ENCODE measurements around the gene CBFA2T2.

CBFA2T2 gene

DNA sequence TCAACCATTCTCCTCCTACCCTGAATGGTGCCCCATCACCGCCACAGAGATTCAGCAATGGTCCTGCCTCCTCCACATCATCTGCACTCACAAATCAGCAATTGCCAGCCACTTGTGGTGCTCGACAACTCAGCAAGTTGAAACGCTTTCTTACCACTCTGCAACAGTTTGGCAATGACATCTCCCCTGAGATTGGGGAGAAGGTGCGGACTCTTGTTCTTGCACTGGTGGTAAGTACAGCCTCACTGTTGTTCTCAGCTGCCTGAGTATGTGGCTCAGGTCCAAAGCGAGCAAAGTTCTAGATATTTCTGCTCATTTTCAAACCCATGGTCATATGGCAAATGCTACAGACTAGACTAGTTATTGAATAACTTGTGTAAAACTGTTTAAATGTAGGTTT is 121.2 kb downstream of the CBFA2T2 start:
- no peak overlapping the region for H3K4me3 ChIP-seq (ENCODE audit: low read depth in 1 of 2, low read length in 2 of 2)
- TF ChIP-seq, protein P1, sequence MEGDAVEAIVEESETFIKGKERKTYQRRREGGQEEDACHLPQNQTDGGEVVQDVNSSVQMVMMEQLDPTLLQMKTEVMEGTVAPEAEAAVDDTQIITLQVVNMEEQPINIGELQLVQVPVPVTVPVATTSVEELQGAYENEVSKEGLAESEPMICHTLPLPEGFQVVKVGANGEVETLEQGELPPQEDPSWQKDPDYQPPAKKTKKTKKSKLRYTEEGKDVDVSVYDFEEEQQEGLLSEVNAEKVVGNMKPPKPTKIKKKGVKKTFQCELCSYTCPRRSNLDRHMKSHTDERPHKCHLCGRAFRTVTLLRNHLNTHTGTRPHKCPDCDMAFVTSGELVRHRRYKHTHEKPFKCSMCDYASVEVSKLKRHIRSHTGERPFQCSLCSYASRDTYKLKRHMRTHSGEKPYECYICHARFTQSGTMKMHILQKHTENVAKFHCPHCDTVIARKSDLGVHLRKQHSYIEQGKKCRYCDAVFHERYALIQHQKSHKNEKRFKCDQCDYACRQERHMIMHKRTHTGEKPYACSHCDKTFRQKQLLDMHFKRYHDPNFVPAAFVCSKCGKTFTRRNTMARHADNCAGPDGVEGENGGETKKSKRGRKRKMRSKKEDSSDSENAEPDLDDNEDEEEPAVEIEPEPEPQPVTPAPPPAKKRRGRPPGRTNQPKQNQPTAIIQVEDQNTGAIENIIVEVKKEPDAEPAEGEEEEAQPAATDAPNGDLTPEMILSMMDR (IDR thresholded peaks at IDR 0.05; ENCODE audit: borderline replicate concordance, extremely low read depth, low read length, poor library complexity, severe bottlenecking) = no peak
- TF ChIP-seq EZH2 (IDR thresholded peaks at IDR 0.05; ENCODE audit: borderline replicate concordance, low read depth, low read length, severe bottlenecking) = no peak
- peaks cover 81% of the 10 kb centered on the region for H3K36me3 ChIP-seq (ENCODE audit: insufficient read depth, low read length)
- H3K79me2 ChIP-seq (ENCODE audit: insufficient read depth, low read length) = no peaks in the 10 kb centered on the region
- no peaks in the 10 kb centered on the region for H4K20me1 ChIP-seq (ENCODE audit: insufficient read depth, low read length)
- H3K9me3 ChIP-seq (ENCODE audit: insufficient read depth, low read length, severe bottlenecking) = no peaks in the 10 kb centered on the region
- no peak overlapping the region for H3K27ac ChIP-seq (ENCODE audit: low read length)
- ATAC-seq (ENCODE audit: insufficient read depth, low read depth) (no peak), DNase-seq (no peak)
- H2AFZ ChIP-seq (ENCODE audit: low read depth, low read length) = no peak overlapping the region
- H3K4me1 ChIP-seq (ENCODE audit: insufficient read depth, low read length) = no peaks in the 10 kb centered on the region
- H3K4me2 ChIP-seq (ENCODE audit: insufficient read depth, low read length) = no peak overlapping the region
- H3K27me3 ChIP-seq (ENCODE audit: insufficient read depth, low read length, poor library complexity) = no peaks in the 10 kb centered on the region
- H3K9ac ChIP-seq (ENCODE audit: low read depth, low read length) = no peak overlapping the region

DNA sequence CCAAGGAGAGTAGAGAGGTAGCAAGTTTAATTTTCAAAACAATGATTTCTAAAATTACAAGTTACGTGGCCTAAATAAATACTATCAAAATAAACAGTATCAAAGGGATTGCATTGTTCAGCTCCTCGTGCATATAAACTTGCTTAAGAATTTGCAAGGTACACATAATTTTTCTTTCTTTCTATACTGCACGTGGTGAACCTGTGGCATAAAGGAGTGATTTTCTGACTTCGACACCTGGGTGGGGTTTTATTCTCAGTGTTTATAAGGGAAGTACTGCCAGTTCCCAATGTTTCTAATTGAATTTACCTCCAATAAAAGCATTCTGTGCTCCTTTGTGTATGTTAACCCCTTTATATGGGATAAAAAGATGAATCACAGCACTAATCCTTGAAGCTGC is 122.1 kb downstream of the CBFA2T2 start:
- ATAC-seq (ENCODE audit: insufficient read depth, low read depth) = no peak

DNA sequence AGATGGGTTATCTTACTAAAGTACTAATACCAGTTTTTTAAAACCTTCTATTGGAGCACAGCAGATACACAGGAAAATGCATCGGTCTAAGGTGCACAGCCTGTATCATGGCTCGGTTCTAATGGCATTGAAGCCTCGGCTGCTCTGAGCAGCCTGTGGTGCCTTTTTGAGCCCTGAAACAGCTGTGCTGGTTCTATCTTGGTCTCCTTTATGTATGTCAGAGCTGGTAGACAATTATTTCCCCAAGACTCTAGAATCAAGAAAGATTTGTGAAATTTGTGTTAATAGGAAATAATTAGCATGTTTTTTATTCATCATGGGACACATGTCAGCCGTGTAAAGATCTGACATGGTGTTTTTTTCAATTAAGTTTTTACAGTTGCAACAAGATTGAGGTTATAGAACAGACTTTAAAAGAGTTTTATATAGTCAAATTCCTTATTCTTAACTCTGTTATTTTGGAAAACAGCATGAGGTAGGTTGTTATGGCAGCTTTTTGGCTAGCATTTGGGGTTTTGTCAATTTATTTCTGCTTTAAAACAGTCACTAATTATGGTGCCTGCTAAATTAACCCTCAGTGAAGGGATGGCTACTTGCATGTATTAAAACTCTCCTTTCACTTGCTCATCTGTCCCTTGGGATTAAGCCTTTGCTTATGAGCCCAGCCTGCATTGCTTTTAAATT is 132.0 kb downstream of the CBFA2T2 start:
- no peak overlapping the region for H3K4me2 ChIP-seq (ENCODE audit: insufficient read depth, low read length)
- H4K20me1 ChIP-seq (ENCODE audit: insufficient read depth, low read length) = no peaks in the 10 kb centered on the region
- ATAC-seq (ENCODE audit: insufficient read depth, low read depth) (no peak), DNase-seq (no peak)
- no peaks in the 10 kb centered on the region for H3K9me3 ChIP-seq (ENCODE audit: insufficient read depth, low read length, severe bottlenecking)
- TF ChIP-seq, protein P1 (IDR thresholded peaks at IDR 0.05; ENCODE audit: borderline replicate concordance, extremely low read depth, low read length, poor library complexity, severe bottlenecking) = no peak
- TF ChIP-seq EZH2 (IDR thresholded peaks at IDR 0.05; ENCODE audit: borderline replicate concordance, low read depth, low read length, severe bottlenecking) = no peak
- no peaks in the 10 kb centered on the region for H3K79me2 ChIP-seq (ENCODE audit: insufficient read depth, low read length)
- H3K4me3 ChIP-seq (ENCODE audit: low read depth in 1 of 2, low read length in 2 of 2) = no peak overlapping the region
- H2AFZ ChIP-seq (ENCODE audit: low read depth, low read length) = no peak overlapping the region
- H3K27me3 ChIP-seq (ENCODE audit: insufficient read depth, low read length, poor library complexity) = no peaks in the 10 kb centered on the region
- peaks cover 43% of the 10 kb centered on the region for H3K36me3 ChIP-seq (ENCODE audit: insufficient read depth, low read length)
- H3K27ac ChIP-seq (ENCODE audit: low read length) = no peak overlapping the region
- no peaks in the 10 kb centered on the region for H3K4me1 ChIP-seq (ENCODE audit: insufficient read depth, low read length)
- H3K9ac ChIP-seq (ENCODE audit: low read depth, low read length) = no peak overlapping the region

More for the DNA sequence above, 122.1 kb downstream of the CBFA2T2 start:
- TF ChIP-seq EZH2 (IDR thresholded peaks at IDR 0.05; ENCODE audit: borderline replicate concordance, low read depth, low read length, severe bottlenecking) = no peak
- TF ChIP-seq, protein P1 (IDR thresholded peaks at IDR 0.05; ENCODE audit: borderline replicate concordance, extremely low read depth, low read length, poor library complexity, severe bottlenecking) = no peak
- Histone ChIP-seq H3K4me1 (ENCODE audit: insufficient read depth, low read length) (no peaks in the 10 kb centered on the region), H3K36me3 (ENCODE audit: insufficient read depth, low read length) (peaks cover 84% of the 10 kb centered on the region), H3K27me3 (ENCODE audit: insufficient read depth, low read length, poor library complexity) (no peaks in the 10 kb centered on the region), H3K4me3 (ENCODE audit: low read depth in 1 of 2, low read length in 2 of 2) (no peak overlapping the region), H4K20me1 (ENCODE audit: insufficient read depth, low read length) (no peaks in the 10 kb centered on the region), H3K9me3 (ENCODE audit: insufficient read depth, low read length, severe bottlenecking) (no peaks in the 10 kb centered on the region), H3K27ac (ENCODE audit: low read length) (no peak overlapping the region), H3K79me2 (ENCODE audit: insufficient read depth, low read length) (no peaks in the 10 kb centered on the region), H2AFZ (ENCODE audit: low read depth, low read length) (no peak overlapping the region), H3K9ac (ENCODE audit: low read depth, low read length) (no peak overlapping the region), H3K4me2 (ENCODE audit: insufficient read depth, low read length) (no peak overlapping the region)
- DNase-seq = no peak

Data from DND-41 (cell line).